HG02943 (cell line): Measurements from ENCODE around the gene CDKAL1.

ENCODE experiments used
- ATAC-seq: cut with Tn5 transposase; IDR thresholded peaks from one replicate; pipeline ENCODE4 v1.9.1; 2021; ENCODE audit warnings: mild to moderate bottlenecking, low read depth, moderate library complexity; ENCODE audit not compliant: unreplicated experiment

The CDKAL1 gene

DNA sequence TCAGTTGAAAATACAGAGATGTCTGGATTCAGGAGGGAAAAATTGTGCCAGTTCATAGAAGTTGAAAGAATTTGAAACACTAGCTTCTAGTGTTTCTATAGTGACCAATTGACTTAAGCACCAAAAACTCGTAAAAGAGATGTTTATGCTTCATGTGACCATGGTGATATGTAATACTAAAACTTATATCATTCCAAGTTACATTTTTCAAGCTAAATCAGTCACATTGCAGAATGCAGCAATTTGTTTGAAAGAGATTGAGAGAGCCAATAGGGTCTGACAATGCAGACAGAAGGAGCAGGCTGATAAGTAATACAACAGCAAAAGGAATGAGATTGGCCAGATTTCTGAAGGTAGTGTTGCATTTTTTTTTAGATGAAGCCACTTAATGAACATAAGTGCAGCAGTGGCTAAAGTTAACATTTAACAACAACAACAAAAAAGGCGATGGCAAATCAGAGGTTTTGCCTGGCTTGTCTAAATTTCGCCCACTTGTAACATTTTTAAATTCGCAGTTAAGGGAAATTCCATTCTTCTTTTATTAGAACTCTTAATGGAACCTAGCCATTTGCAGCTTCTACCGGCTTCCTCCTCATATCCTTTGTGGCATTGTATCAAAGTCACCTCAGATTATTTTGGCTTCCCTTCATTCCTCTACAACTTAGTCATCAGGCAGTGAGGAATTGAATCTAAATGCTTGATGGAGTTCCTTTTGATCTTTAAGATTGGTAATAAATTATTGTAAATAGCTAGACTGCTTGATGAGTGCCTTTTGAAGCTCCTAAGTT is 575.3 kb downstream of the CDKAL1 start:
- ATAC-seq: no peak

DNA sequence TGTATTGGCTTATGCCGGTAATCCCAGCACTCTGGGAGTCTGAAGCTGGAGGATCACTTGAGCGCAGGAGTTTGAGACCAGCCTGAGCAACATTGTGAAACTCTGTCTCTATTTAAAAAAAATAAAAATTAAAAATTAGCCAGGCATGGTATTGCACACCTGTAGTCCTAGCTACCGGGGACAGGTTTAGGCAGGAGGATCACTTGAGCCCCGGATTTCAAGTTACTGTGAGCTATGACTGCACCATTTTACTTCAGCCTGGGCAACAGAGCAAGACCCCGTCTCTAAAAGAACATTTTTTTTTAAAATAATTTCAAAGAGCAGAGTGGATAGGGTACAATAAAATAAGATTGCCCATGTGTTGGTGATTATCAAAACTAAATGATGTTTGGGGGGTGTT is 576.4 kb downstream of the CDKAL1 start:
- ATAC-seq: no peak

- ATAC-seq: no peak
Measured at GRCh38 chr6:21111093-21111725, 577.0 kb downstream of the CDKAL1 start.

GRCh38 chr6:21115111-21115510 is 580.9 kb downstream of the CDKAL1 start:
- ATAC-seq: no peak

GRCh38 chr6:21116736-21117135 is 582.5 kb downstream of the CDKAL1 start:
- no peak for ATAC-seq

DNA sequence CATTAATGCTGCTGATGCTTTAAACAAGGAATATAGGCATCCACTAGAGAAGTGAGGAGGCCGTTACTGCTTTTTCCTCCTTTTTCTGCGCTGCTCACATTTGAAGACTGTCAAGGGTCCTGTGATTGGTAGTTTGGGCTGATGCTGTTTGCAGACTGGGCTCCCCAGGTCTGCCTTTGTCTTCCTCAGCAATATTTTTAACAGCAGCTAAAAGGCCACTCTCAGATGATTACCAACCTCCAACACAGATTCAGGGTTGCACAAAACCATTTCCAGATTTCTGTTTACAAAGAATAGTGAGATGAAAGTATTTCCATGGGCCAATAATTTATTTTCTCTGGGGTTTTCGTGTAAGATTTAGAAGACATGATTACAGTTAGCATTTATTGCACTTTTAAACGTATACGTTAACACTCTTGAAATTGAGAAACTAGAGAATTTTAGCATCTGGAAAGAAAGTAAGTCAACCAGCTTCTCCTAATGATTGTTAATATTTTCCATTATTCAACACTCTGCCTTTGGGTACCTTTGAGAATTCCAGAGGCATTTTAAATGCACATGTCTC is 584.0 kb downstream of the CDKAL1 start:
- no peak for ATAC-seq

DNA sequence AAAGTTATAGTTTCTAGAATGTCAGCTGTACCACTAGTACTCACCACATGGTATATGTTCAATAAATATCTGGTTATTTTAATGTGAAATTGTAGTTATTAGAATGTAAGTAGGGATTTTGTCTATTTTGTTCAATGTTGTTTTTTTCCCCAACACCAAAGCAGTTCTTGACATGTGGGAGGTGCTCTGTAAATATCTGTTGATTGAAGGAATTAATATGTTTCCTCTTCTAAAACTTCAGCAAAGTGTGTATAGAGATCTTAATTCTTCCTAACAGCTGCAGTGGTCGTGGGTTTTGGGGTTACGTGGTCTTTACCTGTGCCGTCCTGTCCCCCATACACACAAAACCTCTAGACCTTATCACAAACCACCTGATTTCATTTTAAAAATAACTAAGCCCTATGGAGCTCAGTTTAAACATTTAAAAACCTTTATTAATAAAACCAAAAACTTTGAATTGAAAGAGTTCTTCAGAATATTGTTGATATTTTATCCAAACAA is 587.4 kb downstream of the CDKAL1 start:
- ATAC-seq: no peak

GRCh38 chr6:21123507-21124436 is 589.5 kb downstream of the CDKAL1 start:
- ATAC-seq: no peak

DNA sequence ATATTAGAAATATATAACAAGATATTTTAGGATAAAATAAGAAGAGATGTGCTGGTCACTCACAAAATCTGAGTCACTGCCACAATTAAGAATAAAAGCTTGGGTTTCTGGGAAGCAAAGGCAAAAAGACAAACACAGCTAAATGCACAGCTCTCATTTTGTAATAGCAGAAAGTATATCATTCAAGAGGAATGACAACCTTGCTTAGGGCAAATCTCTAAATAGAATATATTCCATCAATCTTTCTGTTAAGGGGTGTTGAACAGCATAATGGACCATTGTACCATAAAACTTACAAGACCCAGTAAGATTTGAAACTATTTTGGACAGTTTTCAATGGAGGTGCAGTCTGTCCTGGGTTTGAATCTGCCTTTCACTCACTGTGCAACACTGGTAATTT is 594.3 kb downstream of the CDKAL1 start:
- ATAC-seq: no peak

- no peak for ATAC-seq
Measured at GRCh38 chr6:21131406-21131805, 597.1 kb downstream of the CDKAL1 start.

GRCh38 chr6:21132446-21132845 is 598.2 kb downstream of the CDKAL1 start:
- ATAC-seq: no peak

- ATAC-seq: no peak
Measured at GRCh38 chr6:21132856-21133838, 598.9 kb downstream of the CDKAL1 start.

GRCh38 chr6:21133901-21134300 is 599.6 kb downstream of the CDKAL1 start:
- ATAC-seq: no peak

GRCh38 chr6:21134356-21134755 is 600.1 kb downstream of the CDKAL1 start:
- ATAC-seq: no peak

GRCh38 chr6:21135484-21136013 is 601.3 kb downstream of the CDKAL1 start:
- ATAC-seq: no peak

DNA sequence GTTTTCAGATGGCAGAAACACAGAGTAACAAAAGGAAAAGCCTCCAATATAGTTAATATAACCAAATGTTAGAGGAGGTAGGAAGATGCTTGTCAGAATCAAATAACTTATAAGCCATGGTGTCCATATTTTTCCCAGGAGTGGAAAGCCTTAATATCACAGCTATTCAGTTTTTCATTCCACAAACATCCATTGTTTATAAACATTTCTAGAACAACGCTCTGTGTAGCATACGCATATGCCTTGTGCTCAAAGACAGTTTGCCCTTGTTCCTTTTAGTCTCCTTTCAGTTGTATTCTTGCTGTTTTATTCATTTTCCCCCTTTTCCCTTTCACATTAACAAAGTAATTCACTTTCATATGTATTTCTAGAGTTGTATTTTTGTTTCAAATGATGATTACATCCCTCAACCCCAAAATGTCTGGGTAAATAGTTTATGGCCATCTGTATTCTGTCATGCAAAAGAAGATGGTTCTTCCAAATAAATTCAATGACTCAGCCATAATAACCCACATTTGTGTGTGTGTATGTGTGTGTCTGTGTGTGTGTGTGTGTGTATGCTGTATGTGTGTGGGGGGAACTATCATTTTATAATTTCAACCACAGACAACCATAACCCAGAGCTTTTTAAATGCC is 603.6 kb downstream of the CDKAL1 start:
- no peak for ATAC-seq

- no peak for ATAC-seq
Measured at GRCh38 chr6:21138336-21139069, 604.2 kb downstream of the CDKAL1 start.

GRCh38 chr6:21140966-21141365 is 606.7 kb downstream of the CDKAL1 start:
- ATAC-seq: no peak
